Left renal pelvis (tissue), 4 donors: Measurements from ENCODE around the gene FAM219B. TPM values are rescaled to one million over a fixed set of nuclear protein-coding genes. Genes with fewer than 3 reads are reported as not detected.
"Not testable (repeated sequence)": the region's sequence is repeated elsewhere in the genome, so short reads cannot be mapped to it uniquely, and the experiment has no call there.

ENCODE experiments used
- DNase-seq, 4 donors: peaks; one replicate each; pipeline ENCODE4 v3.0.0-alpha.2; 2013; ENCODE audit warnings: low read depth in 4 of 4, low spot score in 3 of 4
- polyA plus RNA-seq, 4 donors: library from polyadenylated mRNA; unstranded; fragments of 120-200 nt; gene quantifications; one replicate each; pipeline ENCODE4 v1.2.1, GENCODE V29; 2013; ENCODE audit not compliant: insufficient read length in 4 of 4

FAM219B gene
- polyA plus RNA-seq, result 10 to 100 TPM; 49.9 to 57.9 (median 53.2) TPM

GRCh38 chr15:74906450-74907162 lies at the start of gene FAM219B:
Gene FAM219B, minus strand, starts transcription at chr15:74906851. Its CDS starts 51 bp downstream, at chr15:74906800.
- peak; percentile 60 to 82 (median 78) for DNase-seq

- no peak for DNase-seq
Measured at GRCh38 chr15:74955796-74956647, 49.4 kb upstream of the FAM219B start.

- no peak for DNase-seq
Measured at GRCh38 chr15:74955017-74955416, 48.4 kb upstream of the FAM219B start.

- DNase-seq, result no peak
Measured at GRCh38 chr15:74954515-74954914, 47.9 kb upstream of the FAM219B start.

- DNase-seq, result no peak
Measured at GRCh38 chr15:74951006-74951405, 44.4 kb upstream of the FAM219B start.

- peak in 2 of 4 donors; percentile 72 to 75 for DNase-seq
Measured at GRCh38 chr15:74950078-74950908, 43.6 kb upstream of the FAM219B start.

- DNase-seq, result peak; percentile 82 to 94 (median 92)
Measured at GRCh38 chr15:74937590-74938371, 31.1 kb upstream of the FAM219B start, which contains the start of gene COX5A. Gene COX5A, minus strand, starts transcription at chr15:74938073. Its CDS starts 59 bp downstream, at chr15:74938014.

- no peak for DNase-seq
Measured at GRCh38 chr15:74937272-74937589, 30.6 kb upstream of the FAM219B start.

GRCh38 chr15:74935193-74935592 lies 28.5 kb upstream of the FAM219B start:
- DNase-seq, result not testable (repeated sequence)

- DNase-seq, result no peak
Measured at GRCh38 chr15:74933573-74933972, 26.9 kb upstream of the FAM219B start.

GRCh38 chr15:74928771-74929198 lies 22.1 kb upstream of the FAM219B start:
- DNase-seq, result no peak

GRCh38 chr15:74924525-74924924 lies 17.9 kb upstream of the FAM219B start:
- no peak for DNase-seq

- no peak for DNase-seq
Measured at GRCh38 chr15:74920456-74920855, 13.8 kb upstream of the FAM219B start.

GRCh38 chr15:74917676-74918075 lies 11.0 kb upstream of the FAM219B start:
- DNase-seq, result no peak

- not testable (repeated sequence) for DNase-seq
Measured at GRCh38 chr15:74913799-74914198, 7.1 kb upstream of the FAM219B start.

GRCh38 chr15:74913041-74913440 lies 6.4 kb upstream of the FAM219B start:
- DNase-seq, result no peak

- no peak for DNase-seq
Measured at GRCh38 chr15:74908635-74909034, 2.0 kb upstream of the FAM219B start.

GRCh38 chr15:74907163-74907870 lies 666 bp upstream of the FAM219B start:
- peak in 1 of 4 donors; percentile 16 for DNase-seq

GRCh38 chr15:74906067-74906449 lies 593 bp downstream of the FAM219B start:
- peak in 1 of 4 donors; percentile 24 for DNase-seq
